Keratinocyte (primary cell): Measurements from ENCODE around the gene DRG1.

Source experiments
- EZH2 ChIP-seq: IDR thresholded peaks from one replicate; pipeline ENCODE4 v1.6.1; 2012; ENCODE audit warnings: inconsistent platforms, mild to moderate bottlenecking, low read length, moderate library complexity
- TF ChIP-seq, protein P1 (sequence below), 3 experiments: IDR thresholded peaks in 1 of 3; conservative IDR thresholded peaks in 1 of 3; optimal IDR thresholded peaks in 1 of 3; 2 replicates in 2 of 3; 3 replicates in 1 of 3; pipeline versions ENCODE3 to v1.5.1; 2011; ENCODE audit warnings: low read length in 3 of 3, mild to moderate bottlenecking in 3 of 3, moderate library complexity in 2 of 3, control low read depth in 1 of 3, inconsistent platforms in 1 of 3; ENCODE audit not compliant: insufficient read depth in 2 of 3; ENCODE audit errors: extremely low read depth in 1 of 3

DNA sequence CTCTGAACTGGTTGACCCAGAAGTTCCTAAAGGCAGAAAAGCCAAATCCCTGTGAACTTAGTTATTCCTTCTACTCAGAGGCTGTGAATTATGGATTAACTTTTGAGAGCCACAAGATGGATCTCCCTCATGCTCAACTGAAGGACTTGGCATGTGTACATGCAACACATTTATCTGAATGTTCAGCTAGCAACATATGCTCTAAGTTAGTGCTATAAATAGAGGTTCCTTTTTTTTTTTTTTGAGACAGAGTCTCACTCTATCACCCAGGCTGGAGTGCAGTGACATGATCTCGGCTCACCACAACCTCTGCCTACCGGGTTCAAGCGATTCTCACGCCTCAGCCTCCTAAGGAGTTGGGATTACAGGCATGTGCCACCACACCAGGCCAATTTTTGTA, 50.1 kb downstream of the DRG1 start:
- TF ChIP-seq EZH2: no peak
- TF ChIP-seq, protein P1, sequence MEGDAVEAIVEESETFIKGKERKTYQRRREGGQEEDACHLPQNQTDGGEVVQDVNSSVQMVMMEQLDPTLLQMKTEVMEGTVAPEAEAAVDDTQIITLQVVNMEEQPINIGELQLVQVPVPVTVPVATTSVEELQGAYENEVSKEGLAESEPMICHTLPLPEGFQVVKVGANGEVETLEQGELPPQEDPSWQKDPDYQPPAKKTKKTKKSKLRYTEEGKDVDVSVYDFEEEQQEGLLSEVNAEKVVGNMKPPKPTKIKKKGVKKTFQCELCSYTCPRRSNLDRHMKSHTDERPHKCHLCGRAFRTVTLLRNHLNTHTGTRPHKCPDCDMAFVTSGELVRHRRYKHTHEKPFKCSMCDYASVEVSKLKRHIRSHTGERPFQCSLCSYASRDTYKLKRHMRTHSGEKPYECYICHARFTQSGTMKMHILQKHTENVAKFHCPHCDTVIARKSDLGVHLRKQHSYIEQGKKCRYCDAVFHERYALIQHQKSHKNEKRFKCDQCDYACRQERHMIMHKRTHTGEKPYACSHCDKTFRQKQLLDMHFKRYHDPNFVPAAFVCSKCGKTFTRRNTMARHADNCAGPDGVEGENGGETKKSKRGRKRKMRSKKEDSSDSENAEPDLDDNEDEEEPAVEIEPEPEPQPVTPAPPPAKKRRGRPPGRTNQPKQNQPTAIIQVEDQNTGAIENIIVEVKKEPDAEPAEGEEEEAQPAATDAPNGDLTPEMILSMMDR (optimal IDR thresholded peaks at IDR 0.05 in 1 of 3, IDR thresholded peaks at IDR 0.05 in 1 of 3, conservative IDR thresholded peaks at IDR 0.05 in 1 of 3; ENCODE audit: extremely low read depth in 1 of 3, insufficient read depth in 2 of 3, low read length in 3 of 3): no peak
